Fibroblast of skin of right biceps (primary cell): ENCODE measurements around the gene IP6K1.
A peak's percentile ranks its signal among the peaks of the same experiment; 100 is the strongest.
"Not testable (repeated sequence)": the region's sequence is repeated elsewhere in the genome, so short reads cannot be mapped to it uniquely, and the experiment has no call there.

ENCODE experiments used
- DNase-seq: peaks from one replicate; pipeline ENCODE4 v3.0.0-alpha.2; 2013

IP6K1 gene

GRCh38 chr3:49793486-49794085 lies 7.2 kb upstream of the IP6K1 start:
- no peak for DNase-seq

DNA sequence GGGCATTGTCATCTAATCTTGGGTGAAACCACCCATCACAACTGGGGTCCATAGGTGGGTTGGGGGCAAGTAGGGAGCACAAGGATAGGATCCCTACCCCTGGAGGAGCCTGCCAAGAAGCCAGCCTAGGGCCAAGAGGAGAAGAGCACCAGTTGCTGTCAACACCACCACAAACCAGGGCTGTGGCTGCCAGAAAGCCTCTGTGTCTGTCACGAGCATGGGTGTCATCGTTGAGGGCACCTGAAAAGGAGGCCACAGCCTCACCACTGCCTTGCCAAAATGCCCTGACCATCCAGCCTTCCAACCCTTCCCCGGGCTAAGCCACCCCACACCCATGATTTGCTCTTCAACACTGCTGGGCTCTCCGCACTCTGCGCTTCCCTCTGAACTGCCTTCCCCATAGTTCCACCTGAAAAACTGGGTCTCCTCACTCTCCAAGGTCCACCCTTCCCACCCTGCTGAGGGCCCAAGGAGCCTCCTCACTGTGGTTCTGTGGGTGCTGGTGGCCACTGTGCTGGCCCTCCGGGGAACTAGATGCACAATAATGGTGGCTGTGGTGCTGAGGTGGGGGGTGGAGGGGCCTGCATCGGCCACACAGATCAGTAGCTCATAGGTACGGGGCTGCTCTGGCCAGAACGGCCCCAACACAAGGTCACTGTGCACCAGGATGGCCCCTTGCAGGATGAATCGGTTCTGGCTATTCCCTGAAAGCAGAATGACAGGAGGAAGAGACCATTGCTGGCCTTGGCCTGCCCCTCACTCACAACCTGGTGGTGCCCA lies 6.2 kb upstream of the IP6K1 start:
- no peak for DNase-seq

- no peak for DNase-seq
Observed at GRCh38 chr3:49791571-49791970, 5.2 kb upstream of the IP6K1 start.

DNA sequence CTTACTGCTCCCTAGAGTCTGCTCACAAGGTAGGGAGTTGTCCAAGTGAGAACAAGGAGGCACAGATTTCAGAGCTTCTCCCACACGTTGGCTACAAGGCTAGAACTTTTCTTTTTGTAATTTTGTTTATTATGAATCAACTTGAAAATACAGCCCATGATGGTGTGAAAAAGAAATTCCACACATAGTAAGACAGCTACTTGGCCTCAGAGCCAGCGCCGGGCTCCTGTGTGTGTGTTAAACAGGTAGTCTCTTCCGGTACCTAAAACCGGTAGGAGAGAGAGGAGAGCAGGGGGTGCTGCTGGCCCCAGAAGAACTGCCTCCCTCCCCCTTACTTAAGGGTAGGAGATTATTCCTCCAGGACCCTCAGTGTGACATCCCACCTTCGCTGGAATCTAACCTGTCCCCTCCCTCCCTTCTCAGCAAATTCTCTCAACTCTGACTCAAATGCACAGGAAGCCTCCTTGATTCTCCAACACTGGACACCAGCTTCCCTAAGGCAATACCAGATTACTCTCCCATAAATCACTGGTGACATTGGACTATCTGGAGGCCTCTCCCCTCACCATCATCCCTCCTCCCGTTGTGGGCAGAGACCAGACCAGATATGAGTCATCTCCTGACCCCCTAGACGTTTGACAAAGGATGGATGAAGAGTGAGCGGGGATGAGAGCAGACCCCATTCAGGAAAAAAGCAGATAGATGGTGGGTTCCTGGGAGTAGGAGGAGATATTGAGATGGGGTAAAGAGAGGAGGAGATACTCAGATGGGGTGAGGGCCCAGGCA lies 4.5 kb upstream of the IP6K1 start:
- peak; percentile 24 for DNase-seq

GRCh38 chr3:49788056-49788455 lies 1.7 kb upstream of the IP6K1 start:
- no peak for DNase-seq

GRCh38 chr3:49787536-49787935 lies 1.2 kb upstream of the IP6K1 start:
- no peak for DNase-seq

- DNase-seq: no peak
Observed at GRCh38 chr3:49787182-49787464, 781 bp upstream of the IP6K1 start.

DNA sequence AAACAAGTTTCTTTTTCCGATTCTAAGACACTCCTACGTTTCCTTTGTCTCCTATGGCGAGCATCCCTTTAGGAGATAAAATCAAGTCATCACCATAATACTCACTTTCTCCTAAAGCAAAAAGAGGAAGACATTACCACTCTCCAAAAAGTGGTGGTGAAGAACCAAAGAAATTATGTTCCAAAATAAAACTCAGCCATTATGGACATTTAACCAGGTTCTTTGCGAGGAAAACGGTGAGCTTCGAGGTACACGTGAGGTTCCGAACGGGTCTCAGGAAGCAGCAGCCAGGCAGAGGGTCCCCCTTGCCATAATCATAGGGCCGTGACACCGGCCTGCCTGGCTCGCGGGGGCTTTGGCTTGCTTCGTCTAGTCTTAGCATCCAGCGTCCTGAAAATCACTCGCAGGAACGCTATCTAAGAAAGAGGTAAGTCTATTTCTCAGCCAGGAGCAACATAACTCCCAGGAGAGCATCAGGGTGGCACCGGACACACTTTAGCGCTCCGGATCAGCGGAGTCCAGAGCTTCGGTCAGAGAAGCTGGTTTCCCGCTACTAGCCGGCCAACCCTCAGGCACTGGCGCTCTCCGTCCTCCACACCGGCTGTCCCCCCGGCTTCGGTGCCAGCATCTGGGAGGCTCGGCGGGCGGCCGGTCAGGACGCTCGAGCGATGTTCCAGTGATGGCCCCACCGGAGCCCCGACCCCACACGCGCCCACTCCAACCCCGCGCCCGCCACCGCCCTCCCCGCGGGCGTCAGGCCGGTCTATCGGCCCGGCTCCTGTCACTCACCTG lies 581 bp downstream of the IP6K1 start:
- no peak for DNase-seq

GRCh38 chr3:49782277-49782676 lies 4.1 kb downstream of the IP6K1 start:
- not testable (repeated sequence) for DNase-seq

GRCh38 chr3:49781415-49782199 lies 4.7 kb downstream of the IP6K1 start:
- no peak for DNase-seq

DNA sequence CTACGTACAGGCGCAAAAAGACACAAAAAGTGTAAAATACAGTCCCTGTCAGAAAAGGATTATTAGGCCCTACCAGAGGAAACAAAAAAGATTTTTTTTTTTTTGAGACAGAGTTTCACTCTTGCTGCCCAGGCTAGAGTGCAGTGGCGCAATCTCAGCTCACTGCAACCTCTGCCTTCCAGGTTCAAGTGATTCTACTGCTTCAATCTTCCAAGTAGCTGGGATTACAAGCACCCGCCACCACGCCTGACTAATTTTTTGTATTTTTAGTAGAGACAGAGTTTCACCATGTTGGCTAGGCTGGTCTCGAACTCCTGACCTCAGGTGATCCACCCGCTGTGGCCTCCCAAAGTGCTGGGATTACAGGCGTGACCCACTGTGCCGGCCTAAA lies 5.4 kb downstream of the IP6K1 start:
- DNase-seq: not testable (repeated sequence)

DNA sequence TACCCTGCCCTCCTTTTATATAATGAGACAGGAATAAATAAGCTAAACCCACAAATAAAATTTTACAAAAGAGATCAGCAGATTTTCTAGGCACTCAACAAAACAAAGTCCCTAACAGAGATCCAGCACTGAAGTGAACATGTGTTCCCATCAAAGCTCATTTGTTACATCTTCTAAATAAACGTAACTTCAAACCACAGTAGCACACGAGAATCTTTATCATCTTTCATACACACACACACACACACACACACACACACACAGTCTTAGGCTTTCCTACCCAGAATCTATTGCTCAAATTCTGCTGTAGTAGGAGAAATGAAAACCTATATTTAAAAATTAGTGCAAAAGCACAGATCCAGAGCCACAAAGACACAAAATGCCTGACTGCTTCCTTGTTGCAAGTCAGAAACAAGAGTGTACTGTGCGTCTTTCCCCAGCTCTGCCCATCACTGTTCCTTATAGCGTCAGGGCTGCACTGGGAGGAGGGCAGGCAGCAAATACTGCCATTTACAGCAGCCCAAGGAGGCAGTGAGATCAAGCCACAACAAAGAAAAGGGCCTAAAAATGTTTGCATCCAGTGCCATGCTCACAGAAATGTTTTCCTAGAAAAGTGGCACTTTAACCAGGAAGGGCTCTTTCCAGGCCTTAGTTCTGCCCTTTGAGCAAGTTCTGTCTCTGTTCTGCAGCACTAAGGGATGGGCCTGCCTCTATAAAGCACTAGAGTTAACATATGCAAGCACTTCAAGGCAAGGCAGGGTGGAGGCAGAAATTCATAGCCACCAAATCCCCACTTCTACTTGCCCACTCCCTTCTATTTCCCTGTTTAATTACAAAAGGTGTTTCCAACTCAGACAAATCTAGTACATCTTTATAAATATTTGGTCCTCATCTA lies 6.0 kb downstream of the IP6K1 start:
- no peak for DNase-seq

DNA sequence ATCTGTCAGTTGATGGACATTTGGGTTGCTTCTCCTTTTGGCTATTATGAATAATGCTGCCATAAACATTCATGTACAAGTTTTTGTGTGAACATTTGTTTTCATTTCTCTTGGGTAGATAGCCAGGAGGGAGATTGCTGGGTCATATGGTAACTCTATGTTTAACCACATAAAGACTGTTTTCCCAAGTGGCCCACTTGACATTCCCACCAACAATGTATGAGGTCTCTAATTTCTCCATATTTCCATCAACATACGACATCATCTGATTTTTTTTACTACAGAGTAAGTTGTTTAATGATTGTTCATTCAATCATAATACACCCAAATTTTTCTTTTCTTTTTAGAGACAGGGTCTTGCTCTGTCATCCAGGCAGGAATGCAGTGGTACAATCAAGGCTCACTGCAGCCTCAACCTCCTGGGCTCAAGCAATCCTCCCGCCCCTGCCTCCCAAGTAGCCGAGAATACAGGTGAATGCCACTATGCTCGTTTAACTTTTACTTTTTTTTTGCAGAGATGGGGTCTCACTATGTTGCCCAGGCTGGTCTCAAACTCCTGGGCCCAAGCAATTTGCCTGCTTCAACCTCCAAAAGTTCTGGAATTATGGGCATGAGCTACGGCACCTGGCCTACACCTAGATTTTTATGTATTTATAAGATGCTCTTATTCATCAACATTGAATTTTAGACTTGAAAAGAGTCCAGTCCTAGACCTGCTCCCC lies 6.8 kb downstream of the IP6K1 start:
- DNase-seq: no peak

- not testable (repeated sequence) for DNase-seq
Observed at GRCh38 chr3:49776101-49776500, 10.2 kb downstream of the IP6K1 start.

- no peak for DNase-seq
Observed at GRCh38 chr3:49775538-49775937, 10.8 kb downstream of the IP6K1 start.

DNA sequence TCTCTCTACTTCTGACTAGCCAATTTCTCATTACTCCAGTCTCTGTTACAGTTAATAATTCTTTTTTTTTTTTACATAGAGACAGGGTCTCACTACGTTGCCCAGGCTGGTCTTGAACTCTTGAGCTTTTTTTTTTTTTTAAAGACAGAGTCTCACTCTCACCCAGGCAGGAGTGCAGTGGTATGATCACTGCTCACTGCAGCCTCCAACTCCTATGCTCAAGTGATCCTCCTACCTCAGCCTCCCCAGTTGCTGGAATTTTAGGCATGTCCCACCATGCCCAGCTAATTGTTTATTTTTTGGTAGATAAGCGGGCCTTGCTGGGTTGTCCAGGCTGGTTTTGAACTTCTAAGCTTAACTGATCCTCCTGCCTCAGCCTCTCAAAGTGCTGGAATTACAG lies 13.6 kb downstream of the IP6K1 start:
- DNase-seq: no peak

- no peak for DNase-seq
Observed at GRCh38 chr3:49771340-49771938, 14.9 kb downstream of the IP6K1 start.

DNA sequence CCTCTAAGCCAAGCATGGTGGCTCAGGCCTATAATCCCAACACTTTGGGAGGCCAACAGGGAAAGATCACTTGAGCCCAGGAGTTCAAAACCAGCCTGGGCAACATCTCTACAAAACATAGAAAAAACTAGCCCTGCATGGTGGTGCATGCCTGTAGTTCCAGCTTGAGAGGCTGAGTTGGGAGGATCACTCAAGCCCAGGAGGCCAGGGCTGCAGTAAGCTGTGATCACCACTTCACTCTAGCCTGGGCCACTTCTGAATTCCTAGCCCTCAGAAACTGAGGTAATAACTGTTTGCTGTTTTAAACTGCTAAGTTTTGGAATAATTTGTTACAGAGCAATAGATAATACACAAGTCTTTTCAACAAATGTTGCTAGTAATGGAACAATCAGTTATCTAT lies 16.4 kb downstream of the IP6K1 start:
- no peak for DNase-seq

DNA sequence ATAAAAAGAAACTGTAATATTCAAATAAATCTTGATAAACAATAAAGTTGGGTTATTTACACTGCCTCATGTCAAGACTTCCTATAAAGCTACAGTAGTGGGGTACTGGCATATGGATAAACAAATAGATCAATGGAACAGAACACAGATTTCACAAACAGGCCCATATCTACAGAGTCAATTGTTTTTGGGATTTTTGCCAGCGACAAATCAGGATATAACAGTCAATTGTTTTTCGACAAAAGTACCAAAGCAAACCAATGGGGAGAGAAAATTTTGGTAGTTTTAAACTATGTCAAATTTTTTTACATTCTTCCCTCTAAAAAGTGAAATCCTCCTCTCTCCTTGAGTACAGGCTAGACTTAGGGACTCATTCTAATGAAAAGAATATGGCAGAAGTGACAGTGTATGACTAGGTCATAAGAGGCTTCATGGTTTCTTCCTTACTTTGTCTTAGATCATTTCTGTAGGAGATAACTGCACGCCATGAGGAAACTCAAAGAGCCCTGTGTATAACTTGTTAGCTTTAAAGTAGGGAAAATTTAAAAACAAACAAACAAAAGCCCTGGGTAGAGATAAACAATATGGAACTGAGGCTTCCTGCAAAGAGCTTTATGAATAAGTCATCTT lies 16.9 kb downstream of the IP6K1 start:
- DNase-seq: no peak

DNA sequence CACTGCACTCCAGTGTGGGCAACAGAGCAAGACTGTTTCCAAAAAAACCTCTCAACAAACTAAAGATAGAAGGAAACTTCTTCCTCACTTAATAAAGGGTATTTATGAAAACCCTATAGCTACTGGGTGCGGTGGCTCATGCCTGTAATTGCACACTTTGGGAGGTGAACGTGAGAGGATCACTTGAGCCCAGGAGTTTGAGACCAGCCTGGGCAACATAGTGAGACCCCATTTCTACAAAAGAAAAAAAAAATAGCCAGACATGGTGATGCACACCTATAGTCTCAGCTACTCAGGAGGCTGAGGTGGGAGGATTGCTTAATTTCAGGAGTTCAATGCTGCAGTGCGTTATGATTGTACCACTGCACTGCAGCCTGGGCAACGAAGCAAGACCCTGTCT lies 22.4 kb downstream of the IP6K1 start:
- DNase-seq: no peak
